H1 (cell line): ENCODE results near the gene CYSRT1. TPM values are rescaled to one million over a fixed set of nuclear protein-coding genes. Genes with fewer than 3 reads are reported as not detected.

ENCODE experiments used
- CBX8 ChIP-seq: fragments of 300-800, 300-1000 bp; sonication (generic); IDR thresholded peaks from 2 replicates; pipeline ENCODE4 v1.7.1; 2016; ENCODE audit warnings: low read depth, low read length, borderline replicate concordance
- HDAC2 ChIP-seq, 2 experiments: fragments of 300-600 bp in 1 of 2; sonication (generic) in 1 of 2; IDR thresholded peaks; 2 replicates each; pipeline ENCODE4 v1.6.1; 2011 to 2012; ENCODE audit warnings: low read depth in 2 of 2, low read length in 2 of 2, mild to moderate bottlenecking in 2 of 2, moderate library complexity in 2 of 2, borderline replicate concordance in 1 of 2, inconsistent platforms in 1 of 2
- RAD21 ChIP-seq, 2 experiments: IDR thresholded peaks in 1 of 2; conservative IDR thresholded peaks in 1 of 2; 2 replicates each; pipeline ENCODE4 v1.6.1; 2011; ENCODE audit warnings: low read depth in 2 of 2, low read length in 2 of 2, improper control_type of control experiment in 1 of 2, inconsistent platforms in 1 of 2, mild to moderate bottlenecking in 1 of 2, moderate library complexity in 1 of 2
- polyA plus RNA-seq, 7 experiments: library from polyadenylated mRNA; depleted of rRNA in 3 of 7; stranded (reverse) in 5 of 7; unstranded in 2 of 7; fragments of >200 nt in 5 of 7; fragments of 200-250 nt in 2 of 7; gene quantifications; 1 replicate in 5 of 7; 2 replicates in 1 of 7; 4 replicates in 1 of 7; pipeline versions ENCODE4 v1.2.1 to v1.2.3, GENCODE V29; 2011 to 2013; ENCODE audit warnings: missing spikeins in 2 of 7, mixed read lengths in 2 of 7
- total RNA-seq: library from RNA; stranded (reverse); fragmentation: NEBNext Ultra II Directional; extraction: Animal tissue kit (Norgen Biotek cat#: 25700); gene quantifications from 2 replicates; pipeline ENCODE4 v1.2.1, GENCODE V29; 2021
- TF ChIP-seq, protein P1 (sequence below): fragments of 300-600 bp; sonication (generic); IDR thresholded peaks from 2 replicates; pipeline ENCODE4 v1.7.1; 2012; ENCODE audit warnings: low read length, moderate library complexity, mild to moderate bottlenecking, inconsistent platforms; ENCODE audit not compliant: insufficient replicate concordance
- TF ChIP-seq, protein P2 (sequence below), 3 experiments: IDR thresholded peaks; 1 replicate in 2 of 3; 2 replicates in 1 of 3; pipeline versions ENCODE4 v1.5.1 to v1.6.1; 2011; ENCODE audit warnings: low read length in 3 of 3, mild to moderate bottlenecking in 3 of 3, inconsistent platforms in 2 of 3, low read depth in 1 of 3, moderate library complexity in 1 of 3; ENCODE audit not compliant: insufficient read depth in 1 of 3; ENCODE audit errors: control extremely low read depth in 1 of 3

Gene CYSRT1
- total and polyA plus RNA-seq, 2 of the 8 experiments (the other 6 are each of a cell fraction or from before 2014, with no cell fraction given) = 1.0 to 6.5 TPM

DNA sequence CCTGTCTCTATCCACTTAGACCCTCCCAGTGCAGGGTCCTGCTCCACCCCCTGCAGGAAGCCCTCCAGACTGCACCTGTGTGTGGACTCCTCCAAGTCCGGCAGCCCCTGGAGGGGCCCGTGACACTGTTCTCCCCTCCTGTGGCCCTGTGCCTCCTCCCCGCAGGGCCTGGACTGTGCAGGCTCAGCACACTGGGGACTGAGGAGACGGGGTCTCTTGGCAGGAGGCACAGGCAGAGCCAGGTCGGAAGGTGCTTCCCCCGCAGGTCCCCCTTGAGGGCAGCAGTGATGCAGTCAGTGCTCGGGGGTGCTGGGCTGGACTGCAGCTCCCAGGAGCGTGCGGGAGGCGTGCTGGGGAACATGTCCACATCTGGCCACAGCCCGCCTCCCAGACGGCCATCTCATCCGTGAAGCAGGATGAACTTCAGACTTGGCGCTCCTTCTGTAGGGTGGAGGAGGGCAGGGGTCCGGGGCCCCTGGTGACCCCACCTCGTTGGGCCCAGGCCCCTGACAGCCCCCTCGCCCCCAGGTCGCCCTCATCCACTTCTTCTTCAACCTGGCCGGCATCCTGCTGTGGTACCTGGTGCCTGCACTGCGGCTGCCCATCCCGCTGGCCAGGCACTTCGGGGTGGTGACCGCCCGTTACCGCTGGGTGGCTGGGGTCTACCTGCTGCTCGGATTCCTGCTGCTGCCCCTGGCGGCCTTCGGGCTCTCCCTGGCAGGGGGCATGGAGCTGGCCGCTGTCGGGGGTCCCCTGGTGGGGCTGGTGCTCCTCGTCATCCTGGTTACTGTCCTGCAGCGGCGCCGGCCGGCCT is 10.7 kb downstream of the CYSRT1 start (continued):
- TF ChIP-seq, protein P1, sequence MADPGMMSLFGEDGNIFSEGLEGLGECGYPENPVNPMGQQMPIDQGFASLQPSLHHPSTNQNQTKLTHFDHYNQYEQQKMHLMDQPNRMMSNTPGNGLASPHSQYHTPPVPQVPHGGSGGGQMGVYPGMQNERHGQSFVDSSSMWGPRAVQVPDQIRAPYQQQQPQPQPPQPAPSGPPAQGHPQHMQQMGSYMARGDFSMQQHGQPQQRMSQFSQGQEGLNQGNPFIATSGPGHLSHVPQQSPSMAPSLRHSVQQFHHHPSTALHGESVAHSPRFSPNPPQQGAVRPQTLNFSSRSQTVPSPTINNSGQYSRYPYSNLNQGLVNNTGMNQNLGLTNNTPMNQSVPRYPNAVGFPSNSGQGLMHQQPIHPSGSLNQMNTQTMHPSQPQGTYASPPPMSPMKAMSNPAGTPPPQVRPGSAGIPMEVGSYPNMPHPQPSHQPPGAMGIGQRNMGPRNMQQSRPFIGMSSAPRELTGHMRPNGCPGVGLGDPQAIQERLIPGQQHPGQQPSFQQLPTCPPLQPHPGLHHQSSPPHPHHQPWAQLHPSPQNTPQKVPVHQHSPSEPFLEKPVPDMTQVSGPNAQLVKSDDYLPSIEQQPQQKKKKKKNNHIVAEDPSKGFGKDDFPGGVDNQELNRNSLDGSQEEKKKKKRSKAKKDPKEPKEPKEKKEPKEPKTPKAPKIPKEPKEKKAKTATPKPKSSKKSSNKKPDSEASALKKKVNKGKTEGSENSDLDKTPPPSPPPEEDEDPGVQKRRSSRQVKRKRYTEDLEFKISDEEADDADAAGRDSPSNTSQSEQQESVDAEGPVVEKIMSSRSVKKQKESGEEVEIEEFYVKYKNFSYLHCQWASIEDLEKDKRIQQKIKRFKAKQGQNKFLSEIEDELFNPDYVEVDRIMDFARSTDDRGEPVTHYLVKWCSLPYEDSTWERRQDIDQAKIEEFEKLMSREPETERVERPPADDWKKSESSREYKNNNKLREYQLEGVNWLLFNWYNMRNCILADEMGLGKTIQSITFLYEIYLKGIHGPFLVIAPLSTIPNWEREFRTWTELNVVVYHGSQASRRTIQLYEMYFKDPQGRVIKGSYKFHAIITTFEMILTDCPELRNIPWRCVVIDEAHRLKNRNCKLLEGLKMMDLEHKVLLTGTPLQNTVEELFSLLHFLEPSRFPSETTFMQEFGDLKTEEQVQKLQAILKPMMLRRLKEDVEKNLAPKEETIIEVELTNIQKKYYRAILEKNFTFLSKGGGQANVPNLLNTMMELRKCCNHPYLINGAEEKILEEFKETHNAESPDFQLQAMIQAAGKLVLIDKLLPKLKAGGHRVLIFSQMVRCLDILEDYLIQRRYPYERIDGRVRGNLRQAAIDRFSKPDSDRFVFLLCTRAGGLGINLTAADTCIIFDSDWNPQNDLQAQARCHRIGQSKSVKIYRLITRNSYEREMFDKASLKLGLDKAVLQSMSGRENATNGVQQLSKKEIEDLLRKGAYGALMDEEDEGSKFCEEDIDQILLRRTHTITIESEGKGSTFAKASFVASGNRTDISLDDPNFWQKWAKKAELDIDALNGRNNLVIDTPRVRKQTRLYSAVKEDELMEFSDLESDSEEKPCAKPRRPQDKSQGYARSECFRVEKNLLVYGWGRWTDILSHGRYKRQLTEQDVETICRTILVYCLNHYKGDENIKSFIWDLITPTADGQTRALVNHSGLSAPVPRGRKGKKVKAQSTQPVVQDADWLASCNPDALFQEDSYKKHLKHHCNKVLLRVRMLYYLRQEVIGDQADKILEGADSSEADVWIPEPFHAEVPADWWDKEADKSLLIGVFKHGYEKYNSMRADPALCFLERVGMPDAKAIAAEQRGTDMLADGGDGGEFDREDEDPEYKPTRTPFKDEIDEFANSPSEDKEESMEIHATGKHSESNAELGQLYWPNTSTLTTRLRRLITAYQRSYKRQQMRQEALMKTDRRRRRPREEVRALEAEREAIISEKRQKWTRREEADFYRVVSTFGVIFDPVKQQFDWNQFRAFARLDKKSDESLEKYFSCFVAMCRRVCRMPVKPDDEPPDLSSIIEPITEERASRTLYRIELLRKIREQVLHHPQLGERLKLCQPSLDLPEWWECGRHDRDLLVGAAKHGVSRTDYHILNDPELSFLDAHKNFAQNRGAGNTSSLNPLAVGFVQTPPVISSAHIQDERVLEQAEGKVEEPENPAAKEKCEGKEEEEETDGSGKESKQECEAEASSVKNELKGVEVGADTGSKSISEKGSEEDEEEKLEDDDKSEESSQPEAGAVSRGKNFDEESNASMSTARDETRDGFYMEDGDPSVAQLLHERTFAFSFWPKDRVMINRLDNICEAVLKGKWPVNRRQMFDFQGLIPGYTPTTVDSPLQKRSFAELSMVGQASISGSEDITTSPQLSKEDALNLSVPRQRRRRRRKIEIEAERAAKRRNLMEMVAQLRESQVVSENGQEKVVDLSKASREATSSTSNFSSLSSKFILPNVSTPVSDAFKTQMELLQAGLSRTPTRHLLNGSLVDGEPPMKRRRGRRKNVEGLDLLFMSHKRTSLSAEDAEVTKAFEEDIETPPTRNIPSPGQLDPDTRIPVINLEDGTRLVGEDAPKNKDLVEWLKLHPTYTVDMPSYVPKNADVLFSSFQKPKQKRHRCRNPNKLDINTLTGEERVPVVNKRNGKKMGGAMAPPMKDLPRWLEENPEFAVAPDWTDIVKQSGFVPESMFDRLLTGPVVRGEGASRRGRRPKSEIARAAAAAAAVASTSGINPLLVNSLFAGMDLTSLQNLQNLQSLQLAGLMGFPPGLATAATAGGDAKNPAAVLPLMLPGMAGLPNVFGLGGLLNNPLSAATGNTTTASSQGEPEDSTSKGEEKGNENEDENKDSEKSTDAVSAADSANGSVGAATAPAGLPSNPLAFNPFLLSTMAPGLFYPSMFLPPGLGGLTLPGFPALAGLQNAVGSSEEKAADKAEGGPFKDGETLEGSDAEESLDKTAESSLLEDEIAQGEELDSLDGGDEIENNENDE = no peak
- TF ChIP-seq, protein P2, sequence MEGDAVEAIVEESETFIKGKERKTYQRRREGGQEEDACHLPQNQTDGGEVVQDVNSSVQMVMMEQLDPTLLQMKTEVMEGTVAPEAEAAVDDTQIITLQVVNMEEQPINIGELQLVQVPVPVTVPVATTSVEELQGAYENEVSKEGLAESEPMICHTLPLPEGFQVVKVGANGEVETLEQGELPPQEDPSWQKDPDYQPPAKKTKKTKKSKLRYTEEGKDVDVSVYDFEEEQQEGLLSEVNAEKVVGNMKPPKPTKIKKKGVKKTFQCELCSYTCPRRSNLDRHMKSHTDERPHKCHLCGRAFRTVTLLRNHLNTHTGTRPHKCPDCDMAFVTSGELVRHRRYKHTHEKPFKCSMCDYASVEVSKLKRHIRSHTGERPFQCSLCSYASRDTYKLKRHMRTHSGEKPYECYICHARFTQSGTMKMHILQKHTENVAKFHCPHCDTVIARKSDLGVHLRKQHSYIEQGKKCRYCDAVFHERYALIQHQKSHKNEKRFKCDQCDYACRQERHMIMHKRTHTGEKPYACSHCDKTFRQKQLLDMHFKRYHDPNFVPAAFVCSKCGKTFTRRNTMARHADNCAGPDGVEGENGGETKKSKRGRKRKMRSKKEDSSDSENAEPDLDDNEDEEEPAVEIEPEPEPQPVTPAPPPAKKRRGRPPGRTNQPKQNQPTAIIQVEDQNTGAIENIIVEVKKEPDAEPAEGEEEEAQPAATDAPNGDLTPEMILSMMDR (IDR thresholded peaks at IDR 0.05; ENCODE audit: control extremely low read depth in 1 of 3, insufficient read depth in 1 of 3, low read depth in 1 of 3, low read length in 3 of 3) = peak in 1 of 3 experiments; percentile 38; a peak in 2 of 4 replicates
- TF ChIP-seq CBX8 (no peak), HDAC2 (IDR thresholded peaks at IDR 0.05; ENCODE audit: borderline replicate concordance in 1 of 2, low read depth in 2 of 2, low read length in 2 of 2) (no peak), RAD21 (IDR thresholded peaks at IDR 0.05 in 1 of 2, conservative IDR thresholded peaks at IDR 0.05 in 1 of 2; ENCODE audit: low read depth in 2 of 2, low read length in 2 of 2) (peak in 1 of 2 experiments; percentile 13; a peak in 1 of 4 replicates)
